HepG2 (cell line): Measurements from ENCODE around the gene TMEM178A. TPM values are rescaled to one million over a fixed set of nuclear protein-coding genes. Genes with fewer than 3 reads are reported as not detected.

Experiments
- BRD4 ChIP-seq: sonication (generic); formaldehyde crosslinking; IDR thresholded peaks from 2 replicates; pipeline ENCODE4 v1.4.0; 2020; ENCODE audit warnings: missing genetic modification reagents
- IRF2 ChIP-seq: IDR thresholded peaks from 2 replicates; pipeline ENCODE4 v1.6.1; 2018; ENCODE audit warnings: missing genetic modification reagents, missing compliant biosample characterization
- NFIC ChIP-seq: IDR thresholded peaks from 2 replicates; pipeline ENCODE4 v1.6.1; 2012; ENCODE audit warnings: mild to moderate bottlenecking, low read length, inconsistent platforms
- NRL ChIP-seq: sonication (generic); formaldehyde crosslinking; IDR thresholded peaks from 2 replicates; pipeline ENCODE4 v1.5.0; 2020; ENCODE audit warnings: missing genetic modification reagents, mild to moderate bottlenecking, moderate library complexity, borderline replicate concordance
- RAD21 ChIP-seq: fragments of 450-650 bp; formaldehyde crosslinking; IDR thresholded peaks from 2 replicates; pipeline ENCODE4 v1.5.0; 2020; ENCODE audit warnings: mild to moderate bottlenecking
- REPIN1 ChIP-seq: sonication (generic); formaldehyde crosslinking; IDR thresholded peaks from 2 replicates; pipeline ENCODE4 v1.8.0; 2022; ENCODE audit warnings: missing genetic modification reagents, low read depth, mild to moderate bottlenecking, borderline replicate concordance
- SALL1 ChIP-seq: sonication (generic); formaldehyde crosslinking; IDR thresholded peaks from 2 replicates; pipeline ENCODE4 v1.8.0; 2022; ENCODE audit warnings: mild to moderate bottlenecking, missing genetic modification reagents
- STAG1 ChIP-seq: sonication (generic); formaldehyde crosslinking; IDR thresholded peaks from 2 replicates; pipeline ENCODE4 v1.4.0; 2020; ENCODE audit warnings: missing genetic modification reagents
- TEAD3 ChIP-seq: optimal IDR thresholded peaks from 2 replicates; pipeline ENCODE3; 2016; ENCODE audit warnings: borderline replicate concordance
- ZMYM4 ChIP-seq: sonication (generic); formaldehyde crosslinking; IDR thresholded peaks from 2 replicates; pipeline ENCODE4 v1.8.1; 2023; ENCODE audit warnings: mild to moderate bottlenecking, missing genetic modification reagents
- ZNF3 ChIP-seq: IDR thresholded peaks from 2 replicates; pipeline ENCODE4 v1.7.0; 2017; ENCODE audit warnings: inconsistent platforms
- ZNF331 ChIP-seq: sonication (generic); formaldehyde crosslinking; IDR thresholded peaks from 2 replicates; pipeline ENCODE4 v1.4.0; 2020; ENCODE audit warnings: missing genetic modification reagents
- ZNF510 ChIP-seq: sonication (generic); formaldehyde crosslinking; IDR thresholded peaks from 2 replicates; pipeline ENCODE4 v1.4.0; 2020; ENCODE audit warnings: low read depth, mild to moderate bottlenecking, missing genetic modification reagents
- ZNF557 ChIP-seq: sonication (generic); formaldehyde crosslinking; IDR thresholded peaks from 2 replicates; pipeline ENCODE4 v1.4.0; 2020; ENCODE audit warnings: missing genetic modification reagents
- ZSCAN29 ChIP-seq: sonication (generic); formaldehyde crosslinking; conservative IDR thresholded peaks from 2 replicates; pipeline ENCODE4 v1.4.0; 2020; ENCODE audit warnings: mild to moderate bottlenecking, missing genetic modification reagents
- polyA plus RNA-seq, 8 experiments: library from polyadenylated mRNA; depleted of rRNA in 3 of 8; stranded (reverse) in 7 of 8; unstranded in 1 of 8; fragments of >200 nt; fragmentation: Illumina TruSeq in 4 of 8; extraction: Trizol in 4 of 8; gene quantifications; 2 replicates each; pipeline versions ENCODE4 v1.2.1 to v1.2.3, GENCODE V29; 2011 to 2016; ENCODE audit warnings: low read depth in 4 of 8, missing spikeins in 1 of 8, mixed read lengths in 1 of 8; ENCODE audit not compliant: insufficient read depth in 1 of 8
- total RNA-seq, 5 experiments: library from RNA; depleted of rRNA; stranded (reverse); fragments of >200 nt; fragmentation: Illumina TruSeq; extraction: Trizol; gene quantifications; 2 replicates each; pipeline ENCODE4 v1.2.3, GENCODE V29; 2016; ENCODE audit warnings: low read depth in 1 of 5
- TF ChIP-seq, protein P1 (sequence below): sonication (generic); formaldehyde crosslinking; IDR thresholded peaks from 2 replicates; pipeline ENCODE4 v1.4.0; 2020; ENCODE audit warnings: mild to moderate bottlenecking, missing genetic modification reagents
- TF ChIP-seq, protein P2 (sequence below): IDR thresholded peaks from 2 replicates; pipeline ENCODE4 v1.6.1; 2016; ENCODE audit warnings: low read depth, missing genetic modification reagents, missing compliant biosample characterization
- TF ChIP-seq, protein P3 (sequence below): sonication (generic); formaldehyde crosslinking; IDR thresholded peaks from 2 replicates; pipeline ENCODE4 v1.4.0; 2020; ENCODE audit warnings: missing genetic modification reagents, mild to moderate bottlenecking, borderline replicate concordance
- TF ChIP-seq, protein P4 (sequence below), 2 experiments: sonication (generic) in 1 of 2; formaldehyde crosslinking in 1 of 2; IDR thresholded peaks; 2 replicates each; pipeline versions ENCODE4 v1.4.0 to v1.6.1; 2018 to 2020; ENCODE audit warnings: missing genetic modification reagents in 2 of 2, borderline replicate concordance in 1 of 2, low read depth in 1 of 2, mild to moderate bottlenecking in 1 of 2, missing biosample characterization in 1 of 2
- TF ChIP-seq, protein P5 (sequence below): sonication (generic); formaldehyde crosslinking; IDR thresholded peaks from 2 replicates; pipeline ENCODE4 v1.8.0; 2022; ENCODE audit warnings: missing genetic modification reagents, mild to moderate bottlenecking, inconsistent platforms, borderline replicate concordance

Gene TMEM178A
- total and polyA plus RNA-seq, 2 of the 13 experiments (the other 11 are each of a cell fraction or from before 2014, with no cell fraction given), result 0.38 to 3.3 TPM

DNA sequence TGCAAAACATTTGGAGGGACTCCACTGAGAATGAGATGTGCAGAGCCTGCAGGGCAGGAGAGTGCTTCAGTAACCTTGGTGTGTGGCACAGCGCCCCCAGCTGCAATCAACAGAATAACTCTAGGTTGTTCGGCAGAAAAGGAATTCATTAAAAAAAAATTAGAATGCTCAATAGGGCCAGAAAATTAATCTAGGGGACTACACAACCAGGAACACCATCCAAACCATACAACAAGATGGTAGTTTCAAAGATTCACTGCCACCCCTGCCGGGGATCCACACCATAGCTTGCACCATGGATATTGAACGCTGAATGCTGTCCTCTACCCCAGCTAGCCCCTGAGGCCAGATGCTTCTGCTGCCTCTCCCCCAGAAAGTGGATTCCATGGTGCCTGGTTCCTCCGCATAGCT is 63.2 kb downstream of the TMEM178A start (continued):
- TF ChIP-seq, protein P1, sequence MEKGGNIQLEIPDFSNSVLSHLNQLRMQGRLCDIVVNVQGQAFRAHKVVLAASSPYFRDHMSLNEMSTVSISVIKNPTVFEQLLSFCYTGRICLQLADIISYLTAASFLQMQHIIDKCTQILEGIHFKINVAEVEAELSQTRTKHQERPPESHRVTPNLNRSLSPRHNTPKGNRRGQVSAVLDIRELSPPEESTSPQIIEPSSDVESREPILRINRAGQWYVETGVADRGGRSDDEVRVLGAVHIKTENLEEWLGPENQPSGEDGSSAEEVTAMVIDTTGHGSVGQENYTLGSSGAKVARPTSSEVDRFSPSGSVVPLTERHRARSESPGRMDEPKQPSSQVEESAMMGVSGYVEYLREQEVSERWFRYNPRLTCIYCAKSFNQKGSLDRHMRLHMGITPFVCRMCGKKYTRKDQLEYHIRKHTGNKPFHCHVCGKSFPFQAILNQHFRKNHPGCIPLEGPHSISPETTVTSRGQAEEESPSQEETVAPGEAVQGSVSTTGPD, result no peak
- TF ChIP-seq, protein P2, sequence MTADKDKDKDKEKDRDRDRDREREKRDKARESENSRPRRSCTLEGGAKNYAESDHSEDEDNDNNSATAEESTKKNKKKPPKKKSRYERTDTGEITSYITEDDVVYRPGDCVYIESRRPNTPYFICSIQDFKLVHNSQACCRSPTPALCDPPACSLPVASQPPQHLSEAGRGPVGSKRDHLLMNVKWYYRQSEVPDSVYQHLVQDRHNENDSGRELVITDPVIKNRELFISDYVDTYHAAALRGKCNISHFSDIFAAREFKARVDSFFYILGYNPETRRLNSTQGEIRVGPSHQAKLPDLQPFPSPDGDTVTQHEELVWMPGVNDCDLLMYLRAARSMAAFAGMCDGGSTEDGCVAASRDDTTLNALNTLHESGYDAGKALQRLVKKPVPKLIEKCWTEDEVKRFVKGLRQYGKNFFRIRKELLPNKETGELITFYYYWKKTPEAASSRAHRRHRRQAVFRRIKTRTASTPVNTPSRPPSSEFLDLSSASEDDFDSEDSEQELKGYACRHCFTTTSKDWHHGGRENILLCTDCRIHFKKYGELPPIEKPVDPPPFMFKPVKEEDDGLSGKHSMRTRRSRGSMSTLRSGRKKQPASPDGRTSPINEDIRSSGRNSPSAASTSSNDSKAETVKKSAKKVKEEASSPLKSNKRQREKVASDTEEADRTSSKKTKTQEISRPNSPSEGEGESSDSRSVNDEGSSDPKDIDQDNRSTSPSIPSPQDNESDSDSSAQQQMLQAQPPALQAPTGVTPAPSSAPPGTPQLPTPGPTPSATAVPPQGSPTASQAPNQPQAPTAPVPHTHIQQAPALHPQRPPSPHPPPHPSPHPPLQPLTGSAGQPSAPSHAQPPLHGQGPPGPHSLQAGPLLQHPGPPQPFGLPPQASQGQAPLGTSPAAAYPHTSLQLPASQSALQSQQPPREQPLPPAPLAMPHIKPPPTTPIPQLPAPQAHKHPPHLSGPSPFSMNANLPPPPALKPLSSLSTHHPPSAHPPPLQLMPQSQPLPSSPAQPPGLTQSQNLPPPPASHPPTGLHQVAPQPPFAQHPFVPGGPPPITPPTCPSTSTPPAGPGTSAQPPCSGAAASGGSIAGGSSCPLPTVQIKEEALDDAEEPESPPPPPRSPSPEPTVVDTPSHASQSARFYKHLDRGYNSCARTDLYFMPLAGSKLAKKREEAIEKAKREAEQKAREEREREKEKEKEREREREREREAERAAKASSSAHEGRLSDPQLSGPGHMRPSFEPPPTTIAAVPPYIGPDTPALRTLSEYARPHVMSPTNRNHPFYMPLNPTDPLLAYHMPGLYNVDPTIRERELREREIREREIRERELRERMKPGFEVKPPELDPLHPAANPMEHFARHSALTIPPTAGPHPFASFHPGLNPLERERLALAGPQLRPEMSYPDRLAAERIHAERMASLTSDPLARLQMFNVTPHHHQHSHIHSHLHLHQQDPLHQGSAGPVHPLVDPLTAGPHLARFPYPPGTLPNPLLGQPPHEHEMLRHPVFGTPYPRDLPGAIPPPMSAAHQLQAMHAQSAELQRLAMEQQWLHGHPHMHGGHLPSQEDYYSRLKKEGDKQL (CRISPR knock-in tag), result no peak
- TF ChIP-seq ZNF510 (CRISPR knock-in tag) (0 out of 2 replicates have a peak, but pooled peaks have one; percentile 51), ZNF3 (no peak), BRD4 (CRISPR knock-in tag) (no peak), ZNF557 (no peak), SALL1 (CRISPR knock-in tag) (0 out of 2 replicates have a peak, but pooled peaks have one; percentile 8), IRF2 (CRISPR knock-in tag) (0 out of 2 replicates have a peak, but pooled peaks have one; percentile 16), RAD21 (CRISPR knock-in tag) (peak; percentile 67), STAG1 (CRISPR knock-in tag) (peak; percentile 92), REPIN1 (CRISPR knock-in tag) (peak; percentile 63; the same call in 1 of the 2 replicates), ZNF331 (CRISPR knock-in tag) (no peak), NFIC (no peak), NRL (CRISPR knock-in tag) (no peak), TEAD3 (peak; percentile 43), ZSCAN29 (CRISPR knock-in tag) (no peak), ZMYM4 (CRISPR knock-in tag) (0 out of 2 replicates have a peak, but pooled peaks have one; percentile 25)
- TF ChIP-seq, protein P3, sequence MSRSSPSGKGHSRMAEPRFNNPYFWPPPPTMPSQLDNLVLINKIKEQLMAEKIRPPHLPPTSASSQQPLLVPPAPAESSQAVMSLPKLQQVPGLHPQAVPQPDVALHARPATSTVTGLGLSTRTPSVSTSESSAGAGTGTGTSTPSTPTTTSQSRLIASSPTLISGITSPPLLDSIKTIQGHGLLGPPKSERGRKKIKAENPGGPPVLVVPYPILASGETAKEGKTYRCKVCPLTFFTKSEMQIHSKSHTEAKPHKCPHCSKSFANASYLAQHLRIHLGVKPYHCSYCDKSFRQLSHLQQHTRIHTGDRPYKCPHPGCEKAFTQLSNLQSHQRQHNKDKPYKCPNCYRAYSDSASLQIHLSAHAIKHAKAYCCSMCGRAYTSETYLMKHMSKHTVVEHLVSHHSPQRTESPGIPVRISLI (CRISPR knock-in tag), result peak; percentile 57; the same call in 1 of the 2 replicates
- TF ChIP-seq, protein P4, sequence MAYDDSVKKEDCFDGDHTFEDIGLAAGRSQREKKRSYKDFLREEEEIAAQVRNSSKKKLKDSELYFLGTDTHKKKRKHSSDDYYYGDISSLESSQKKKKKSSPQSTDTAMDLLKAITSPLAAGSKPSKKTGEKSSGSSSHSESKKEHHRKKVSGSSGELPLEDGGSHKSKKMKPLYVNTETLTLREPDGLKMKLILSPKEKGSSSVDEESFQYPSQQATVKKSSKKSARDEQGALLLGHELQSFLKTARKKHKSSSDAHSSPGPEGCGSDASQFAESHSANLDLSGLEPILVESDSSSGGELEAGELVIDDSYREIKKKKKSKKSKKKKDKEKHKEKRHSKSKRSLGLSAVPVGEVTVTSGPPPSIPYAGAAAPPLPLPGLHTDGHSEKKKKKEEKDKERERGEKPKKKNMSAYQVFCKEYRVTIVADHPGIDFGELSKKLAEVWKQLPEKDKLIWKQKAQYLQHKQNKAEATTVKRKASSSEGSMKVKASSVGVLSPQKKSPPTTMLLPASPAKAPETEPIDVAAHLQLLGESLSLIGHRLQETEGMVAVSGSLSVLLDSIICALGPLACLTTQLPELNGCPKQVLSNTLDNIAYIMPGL (CRISPR knock-in tag; IDR thresholded peaks at IDR 0.05; ENCODE audit: borderline replicate concordance in 1 of 2, low read depth in 1 of 2), result 0 out of 4 replicates have a peak, but pooled peaks of 1 of the 2 experiments have one; percentile 43
- TF ChIP-seq, protein P5, sequence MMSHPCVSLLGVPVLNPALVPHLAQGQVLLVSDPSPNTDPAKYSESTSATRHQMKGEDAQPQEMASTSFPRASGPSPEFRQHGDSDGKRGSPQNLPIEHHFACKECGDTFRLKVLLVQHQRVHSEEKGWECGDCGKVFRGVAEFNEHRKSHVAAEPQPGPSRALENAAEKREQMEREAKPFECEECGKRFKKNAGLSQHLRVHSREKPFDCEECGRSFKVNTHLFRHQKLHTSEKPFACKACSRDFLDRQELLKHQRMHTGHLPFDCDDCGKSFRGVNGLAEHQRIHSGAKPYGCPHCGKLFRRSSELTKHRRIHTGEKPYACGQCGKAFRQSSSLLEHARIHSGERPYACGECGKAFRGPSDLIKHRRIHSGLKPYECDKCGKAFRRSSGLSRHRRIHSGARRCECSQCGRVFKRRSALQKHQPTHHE (CRISPR knock-in tag), result no peak
